K562 (cell line): ENCODE data around the gene COX6A1. TPM values are rescaled to one million over a fixed set of nuclear protein-coding genes. Genes with fewer than 3 reads are reported as not detected.

Experiments
- BRCA1 ChIP-seq, 2 experiments: fragments of 450-650 bp in 1 of 2; sonication (generic) in 1 of 2; formaldehyde crosslinking in 1 of 2; IDR thresholded peaks; 2 replicates each; pipeline versions ENCODE4 v1.5.0 to v1.6.1; 2017 to 2020; ENCODE audit warnings: mild to moderate bottlenecking in 1 of 2, missing genetic modification reagents in 1 of 2
- BRF1 ChIP-seq: IDR thresholded peaks from 3 replicates; pipeline ENCODE4 v1.6.1; 2011; ENCODE audit warnings: borderline replicate concordance, mild to moderate bottlenecking; ENCODE audit not compliant: insufficient read length; ENCODE audit errors: extremely low read depth
- MCM3 ChIP-seq: fragments of 450-650 bp; IDR thresholded peaks from 2 replicates; pipeline ENCODE4 v1.6.1; 2016
- RBM34 ChIP-seq: fragments of 200-400 bp; formaldehyde crosslinking; IDR thresholded peaks from 2 replicates; pipeline ENCODE4 v1.6.1; 2018; ENCODE audit warnings: low read length, borderline replicate concordance; ENCODE audit not compliant: insufficient read depth
- SIN3A ChIP-seq, 2 experiments: fragments of 150-350 bp in 1 of 2; IDR thresholded peaks; 2 replicates each; pipeline ENCODE4 v1.6.1; 2011 to 2016; ENCODE audit warnings: borderline replicate concordance in 2 of 2, low read depth in 2 of 2, low read length in 2 of 2, mild to moderate bottlenecking in 2 of 2, moderate library complexity in 2 of 2; ENCODE audit not compliant: control insufficient read depth in 1 of 2
- TAF1 ChIP-seq: IDR thresholded peaks from 2 replicates; pipeline ENCODE4 v1.6.1; 2011; ENCODE audit warnings: mild to moderate bottlenecking, low read length, moderate library complexity; ENCODE audit not compliant: insufficient read depth, control insufficient read depth, severe bottlenecking; ENCODE audit errors: extremely low read depth
- TARDBP ChIP-seq: fragments of 450-650 bp; IDR thresholded peaks from 2 replicates; pipeline ENCODE4 v1.6.1; 2016
- ZNF133 ChIP-seq: fragments of 250-450 bp; sonication (Bioruptor Pico); IDR thresholded peaks from 2 replicates; pipeline ENCODE4 v1.4.0; 2020; ENCODE audit warnings: mild to moderate bottlenecking
- ZNF778 ChIP-seq: fragments of 450-650 bp; formaldehyde crosslinking; IDR thresholded peaks from 2 replicates; pipeline ENCODE4 v1.4.0; 2020; ENCODE audit warnings: mild to moderate bottlenecking, moderate library complexity
- polyA plus RNA-seq, 8 experiments: library from polyadenylated mRNA; depleted of rRNA in 4 of 8; stranded (reverse) in 5 of 8; unstranded in 3 of 8; fragments of >200 nt; fragmentation: Nextera tagmentation in 2 of 8; fragmentation: Illumina TruSeq in 1 of 8; extraction: Ambion mirVana in 2 of 8; extraction: Trizol in 1 of 8; gene quantifications; 2 replicates each; pipeline versions ENCODE4 v1.2.1 to v1.2.3, GENCODE V29; 2011 to 2014; ENCODE audit warnings: inconsistent platforms in 1 of 8, missing spikeins in 1 of 8
- total RNA-seq, 7 experiments: library from RNA; depleted of rRNA in 6 of 7; stranded (reverse); fragments of >200 nt in 6 of 7; fragmentation: Illumina TruSeq in 2 of 7; extraction: Trizol in 2 of 7; gene quantifications; 2 replicates each; pipeline versions ENCODE4 v1.2.1 to v1.2.3, GENCODE V29; 2011 to 2021; ENCODE audit warnings: low replicate concordance in 1 of 7
- TF ChIP-seq, protein P1 (sequence below): sonication (generic); formaldehyde crosslinking; IDR thresholded peaks from 2 replicates; pipeline ENCODE4 v1.4.0; 2020; ENCODE audit warnings: mild to moderate bottlenecking, missing genetic modification reagents
- TF ChIP-seq, protein P2 (sequence below), 2 experiments: fragments of 250-450 bp in 1 of 2; fragments of 450-650 bp in 1 of 2; sonication (Bioruptor Pico) in 1 of 2; IDR thresholded peaks; 2 replicates each; pipeline versions ENCODE4 v1.6.1 to v1.8.0; 2016 to 2021; ENCODE audit warnings: mild to moderate bottlenecking in 2 of 2, moderate library complexity in 2 of 2, missing compliant biosample characterization in 1 of 2, missing genetic modification characterization in 1 of 2
- TF ChIP-seq, protein P3 (sequence below): conservative IDR thresholded peaks from 2 replicates; pipeline ENCODE4 v1.6.1; 2011; ENCODE audit warnings: low read depth, mild to moderate bottlenecking, low read length; ENCODE audit not compliant: control insufficient read depth
- TF ChIP-seq, protein P4 (sequence below): fragments of 450-650 bp; IDR thresholded peaks from 2 replicates; pipeline ENCODE4 v1.6.1; 2016; ENCODE audit warnings: low read depth

The COX6A1 gene
- total and polyA plus RNA-seq, 9 of the 15 experiments (the other 6 are each of a cell fraction or from before 2014, with no cell fraction given): 414 to 4,142 (median 931) TPM

DNA sequence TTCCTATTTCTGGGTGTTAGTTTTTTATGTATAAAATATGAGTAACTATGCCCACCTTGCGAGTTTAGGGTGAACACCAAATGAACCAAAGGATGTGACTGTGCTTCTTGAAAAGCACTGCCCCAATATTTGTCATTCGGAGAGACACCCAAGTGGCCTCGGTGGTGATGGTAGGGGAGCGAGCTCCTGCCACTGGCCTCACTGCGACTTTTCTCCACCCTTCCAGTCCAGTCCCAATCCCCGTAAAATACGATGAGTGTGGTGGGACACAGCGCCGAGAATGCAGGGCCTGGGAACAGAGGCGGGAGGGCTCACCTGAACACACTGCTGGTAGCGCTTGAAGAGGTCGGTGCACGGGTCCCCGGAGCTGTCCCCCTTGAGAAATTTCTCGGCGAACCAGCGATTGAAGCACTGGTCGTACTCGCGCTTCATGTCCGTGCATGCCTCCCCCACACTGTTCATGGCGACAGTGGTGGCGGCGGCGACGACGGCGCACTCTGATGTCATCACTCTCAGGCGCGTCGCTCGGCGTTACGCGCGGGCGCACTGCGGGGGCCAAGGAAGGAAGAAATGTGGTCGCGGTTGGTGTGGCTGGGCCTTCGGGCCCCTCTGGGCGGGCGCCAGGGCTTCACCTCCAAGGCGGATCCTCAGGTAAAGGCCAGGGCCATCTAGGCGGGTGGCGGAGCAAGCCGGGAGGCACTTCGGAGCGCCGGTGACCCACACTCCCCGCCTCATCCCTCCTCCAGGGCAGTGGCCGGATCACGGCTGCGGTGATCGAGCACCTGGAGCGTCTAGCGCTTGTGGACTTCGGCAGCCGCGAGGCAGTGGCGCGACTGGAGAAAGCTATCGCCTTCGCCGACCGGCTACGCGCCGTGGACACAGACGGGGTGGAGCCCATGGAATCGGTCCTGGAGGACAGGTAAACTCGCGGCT lies 8.3 kb downstream of the COX6A1 start, which contains the start of the genes GATC and TRIAP1 (continued):
- TF ChIP-seq TARDBP (peak; percentile 27; the same call in 1 of the 2 replicates), ZNF133 (CRISPR knock-in tag) (no peak), SIN3A (IDR thresholded peaks at IDR 0.05; ENCODE audit: borderline replicate concordance in 2 of 2, control insufficient read depth in 1 of 2, low read depth in 2 of 2, low read length in 2 of 2) (peak; percentile 97 to 98), ZNF778 (no peak), MCM3 (no peak), TAF1 (peak; percentile 92), RBM34 (no peak; the same call in 1 of the 2 replicates), BRF1 (no peak), BRCA1 (IDR thresholded peaks at IDR 0.05) (no peak), BRCA1 (CRISPR knock-in tag; IDR thresholded peaks at IDR 0.05) (no peak)
- TF ChIP-seq, protein P1, sequence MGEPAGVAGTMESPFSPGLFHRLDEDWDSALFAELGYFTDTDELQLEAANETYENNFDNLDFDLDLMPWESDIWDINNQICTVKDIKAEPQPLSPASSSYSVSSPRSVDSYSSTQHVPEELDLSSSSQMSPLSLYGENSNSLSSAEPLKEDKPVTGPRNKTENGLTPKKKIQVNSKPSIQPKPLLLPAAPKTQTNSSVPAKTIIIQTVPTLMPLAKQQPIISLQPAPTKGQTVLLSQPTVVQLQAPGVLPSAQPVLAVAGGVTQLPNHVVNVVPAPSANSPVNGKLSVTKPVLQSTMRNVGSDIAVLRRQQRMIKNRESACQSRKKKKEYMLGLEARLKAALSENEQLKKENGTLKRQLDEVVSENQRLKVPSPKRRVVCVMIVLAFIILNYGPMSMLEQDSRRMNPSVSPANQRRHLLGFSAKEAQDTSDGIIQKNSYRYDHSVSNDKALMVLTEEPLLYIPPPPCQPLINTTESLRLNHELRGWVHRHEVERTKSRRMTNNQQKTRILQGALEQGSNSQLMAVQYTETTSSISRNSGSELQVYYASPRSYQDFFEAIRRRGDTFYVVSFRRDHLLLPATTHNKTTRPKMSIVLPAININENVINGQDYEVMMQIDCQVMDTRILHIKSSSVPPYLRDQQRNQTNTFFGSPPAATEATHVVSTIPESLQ (CRISPR knock-in tag): no peak; the same call in 1 of the 2 replicates
- TF ChIP-seq, protein P2, sequence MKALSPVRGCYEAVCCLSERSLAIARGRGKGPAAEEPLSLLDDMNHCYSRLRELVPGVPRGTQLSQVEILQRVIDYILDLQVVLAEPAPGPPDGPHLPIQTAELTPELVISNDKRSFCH (CRISPR knock-in tag; IDR thresholded peaks at IDR 0.05): no peak
- TF ChIP-seq, protein P2 (tag; IDR thresholded peaks at IDR 0.05): peak; percentile 84
- TF ChIP-seq, protein P3, sequence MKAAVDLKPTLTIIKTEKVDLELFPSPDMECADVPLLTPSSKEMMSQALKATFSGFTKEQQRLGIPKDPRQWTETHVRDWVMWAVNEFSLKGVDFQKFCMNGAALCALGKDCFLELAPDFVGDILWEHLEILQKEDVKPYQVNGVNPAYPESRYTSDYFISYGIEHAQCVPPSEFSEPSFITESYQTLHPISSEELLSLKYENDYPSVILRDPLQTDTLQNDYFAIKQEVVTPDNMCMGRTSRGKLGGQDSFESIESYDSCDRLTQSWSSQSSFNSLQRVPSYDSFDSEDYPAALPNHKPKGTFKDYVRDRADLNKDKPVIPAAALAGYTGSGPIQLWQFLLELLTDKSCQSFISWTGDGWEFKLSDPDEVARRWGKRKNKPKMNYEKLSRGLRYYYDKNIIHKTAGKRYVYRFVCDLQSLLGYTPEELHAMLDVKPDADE: peak; percentile 86
- TF ChIP-seq, protein P4, sequence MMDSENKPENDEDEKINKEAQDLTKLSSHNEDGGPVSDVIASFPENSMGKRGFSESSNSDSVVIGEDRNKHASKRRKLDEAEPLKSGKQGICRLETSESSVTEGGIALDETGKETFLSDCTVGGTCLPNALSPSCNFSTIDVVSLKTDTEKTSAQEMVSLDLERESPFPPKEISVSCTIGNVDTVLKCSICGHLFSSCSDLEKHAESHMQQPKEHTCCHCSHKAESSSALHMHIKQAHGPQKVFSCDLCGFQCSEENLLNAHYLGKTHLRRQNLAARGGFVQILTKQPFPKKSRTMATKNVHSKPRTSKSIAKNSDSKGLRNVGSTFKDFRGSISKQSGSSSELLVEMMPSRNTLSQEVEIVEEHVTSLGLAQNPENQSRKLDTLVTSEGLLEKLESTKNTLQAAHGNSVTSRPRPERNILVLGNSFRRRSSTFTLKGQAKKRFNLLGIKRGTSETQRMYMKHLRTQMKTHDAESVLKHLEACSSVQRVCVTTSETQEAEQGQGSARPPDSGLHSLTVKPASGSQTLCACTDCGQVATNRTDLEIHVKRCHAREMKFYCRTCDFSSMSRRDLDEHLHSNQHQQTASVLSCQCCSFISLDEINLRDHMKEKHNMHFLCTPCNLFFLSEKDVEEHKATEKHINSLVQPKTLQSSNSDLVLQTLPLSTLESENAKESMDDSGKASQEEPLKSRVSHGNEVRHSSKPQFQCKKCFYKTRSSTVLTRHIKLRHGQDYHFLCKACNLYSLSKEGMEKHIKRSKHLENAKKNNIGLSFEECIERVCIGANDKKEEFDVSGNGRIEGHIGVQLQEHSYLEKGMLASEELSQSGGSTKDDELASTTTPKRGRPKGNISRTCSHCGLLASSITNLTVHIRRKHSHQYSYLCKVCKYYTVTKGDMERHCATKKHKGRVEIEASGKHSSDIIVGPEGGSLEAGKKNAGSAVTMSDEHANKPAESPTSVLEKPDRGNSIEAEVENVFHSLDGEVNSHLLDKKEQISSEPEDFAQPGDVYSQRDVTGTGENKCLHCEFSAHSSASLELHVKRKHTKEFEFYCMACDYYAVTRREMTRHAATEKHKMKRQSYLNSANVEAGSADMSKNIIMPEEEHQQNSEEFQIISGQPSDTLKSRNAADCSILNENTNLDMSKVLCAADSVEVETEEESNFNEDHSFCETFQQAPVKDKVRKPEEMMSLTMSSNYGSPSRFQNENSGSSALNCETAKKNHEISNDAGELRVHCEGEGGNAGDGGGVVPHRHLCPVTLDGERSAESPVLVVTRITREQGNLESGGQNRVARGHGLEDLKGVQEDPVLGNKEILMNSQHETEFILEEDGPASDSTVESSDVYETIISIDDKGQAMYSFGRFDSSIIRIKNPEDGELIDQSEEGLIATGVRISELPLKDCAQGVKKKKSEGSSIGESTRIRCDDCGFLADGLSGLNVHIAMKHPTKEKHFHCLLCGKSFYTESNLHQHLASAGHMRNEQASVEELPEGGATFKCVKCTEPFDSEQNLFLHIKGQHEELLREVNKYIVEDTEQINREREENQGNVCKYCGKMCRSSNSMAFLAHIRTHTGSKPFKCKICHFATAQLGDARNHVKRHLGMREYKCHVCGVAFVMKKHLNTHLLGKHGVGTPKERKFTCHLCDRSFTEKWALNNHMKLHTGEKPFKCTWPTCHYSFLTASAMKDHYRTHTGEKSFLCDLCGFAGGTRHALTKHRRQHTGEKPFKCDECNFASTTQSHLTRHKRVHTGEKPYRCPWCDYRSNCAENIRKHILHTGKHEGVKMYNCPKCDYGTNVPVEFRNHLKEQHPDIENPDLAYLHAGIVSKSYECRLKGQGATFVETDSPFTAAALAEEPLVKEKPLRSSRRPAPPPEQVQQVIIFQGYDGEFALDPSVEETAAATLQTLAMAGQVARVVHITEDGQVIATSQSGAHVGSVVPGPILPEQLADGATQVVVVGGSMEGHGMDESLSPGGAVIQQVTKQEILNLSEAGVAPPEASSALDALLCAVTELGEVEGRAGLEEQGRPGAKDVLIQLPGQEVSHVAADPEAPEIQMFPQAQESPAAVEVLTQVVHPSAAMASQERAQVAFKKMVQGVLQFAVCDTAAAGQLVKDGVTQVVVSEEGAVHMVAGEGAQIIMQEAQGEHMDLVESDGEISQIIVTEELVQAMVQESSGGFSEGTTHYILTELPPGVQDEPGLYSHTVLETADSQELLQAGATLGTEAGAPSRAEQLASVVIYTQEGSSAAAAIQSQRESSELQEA: no peak
